ENCODE measurements around the gene FAM110C.
"Not testable (repeated sequence)": the region's sequence is repeated elsewhere in the genome, so short reads cannot be mapped to it uniquely, and the experiment has no call there.

Gene FAM110C, protein sequence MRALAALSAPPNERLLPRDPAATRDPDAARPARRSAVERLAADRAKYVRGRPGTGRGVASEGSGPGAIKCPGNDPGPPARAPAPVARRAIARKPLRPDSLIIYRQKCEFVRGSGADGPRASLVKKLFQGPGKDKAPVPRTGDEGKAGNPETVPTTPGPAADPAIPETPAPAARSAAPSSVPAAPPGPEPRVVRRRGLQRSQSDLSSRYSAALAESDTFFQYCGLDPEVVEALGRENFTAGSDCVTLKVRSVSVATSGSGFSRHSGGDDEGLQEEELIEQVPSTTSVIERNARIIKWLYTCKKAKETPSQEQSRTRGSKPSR
- 3.1 to 8.9 reads per million in 2 donors for total RNA-seq

DNA sequence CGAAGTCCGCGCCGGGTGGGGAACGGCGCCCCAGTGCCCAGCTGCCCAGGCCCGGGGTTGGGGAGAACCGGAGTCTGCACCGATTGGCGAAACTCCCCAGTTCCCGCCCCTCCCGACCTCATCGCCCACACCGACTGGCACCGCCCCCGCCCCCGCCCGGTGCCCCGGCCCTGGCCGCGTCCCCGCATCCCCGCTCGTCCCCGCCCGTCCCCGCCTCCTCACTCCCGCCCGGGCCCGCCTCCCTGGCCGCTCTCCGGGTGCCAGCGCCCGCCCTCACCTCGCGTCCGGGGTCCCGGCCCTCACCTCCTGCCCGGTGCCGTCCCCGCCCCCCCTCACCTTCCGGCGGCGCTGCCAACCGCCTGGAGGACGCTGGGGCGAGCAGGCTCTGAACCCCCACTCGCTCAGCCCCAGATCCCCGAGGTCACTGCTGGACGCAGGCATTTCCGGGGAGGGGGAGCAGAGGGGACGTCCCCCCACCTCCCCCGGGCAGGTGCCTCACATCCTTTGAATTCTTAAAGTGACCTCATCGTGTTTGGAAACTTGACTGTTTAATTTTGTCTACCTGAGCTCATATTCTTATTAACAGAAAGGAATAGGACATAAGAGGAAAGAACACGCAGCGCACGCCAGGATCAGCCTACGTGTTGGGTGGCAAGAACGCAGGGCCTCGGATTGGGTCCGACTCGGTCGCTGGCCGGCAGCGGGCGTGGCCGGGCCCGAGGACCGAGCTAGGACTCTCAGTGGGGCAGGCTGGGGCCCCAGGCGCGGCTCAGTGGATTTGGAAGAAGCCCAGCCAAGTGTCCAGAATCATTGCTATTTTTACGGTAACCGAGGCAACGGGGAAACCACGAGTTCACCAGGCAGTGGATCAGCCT lies at the start of gene FAM110C:
FAM110C (minus strand) TSS at position 35 of the 875 bp plus-strand sequence. CDS start 120 bp downstream, outside the sequence.
- DNase-seq = peak; percentile 33

DNA sequence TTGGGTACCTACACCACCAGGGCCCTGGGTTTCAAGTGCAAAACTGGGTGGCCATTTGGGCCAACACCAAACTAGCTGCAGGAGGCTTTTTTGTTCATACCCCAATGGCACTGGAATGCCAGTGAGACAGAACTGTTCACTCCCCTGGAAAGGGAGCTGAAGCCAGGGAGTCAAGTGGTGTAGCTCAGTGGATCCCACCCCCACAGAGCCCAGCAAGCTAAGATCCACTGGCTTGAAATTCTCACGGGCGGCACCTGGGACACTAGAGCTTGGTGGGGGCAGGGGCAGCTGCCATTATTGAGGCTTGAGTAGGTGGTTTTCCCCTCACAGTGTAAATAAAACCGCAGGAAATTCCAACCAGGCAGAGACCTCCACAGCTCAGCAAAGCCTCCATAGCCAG lies 46.0 kb upstream of the FAM110C start:
- DNase-seq = no peak

DNA sequence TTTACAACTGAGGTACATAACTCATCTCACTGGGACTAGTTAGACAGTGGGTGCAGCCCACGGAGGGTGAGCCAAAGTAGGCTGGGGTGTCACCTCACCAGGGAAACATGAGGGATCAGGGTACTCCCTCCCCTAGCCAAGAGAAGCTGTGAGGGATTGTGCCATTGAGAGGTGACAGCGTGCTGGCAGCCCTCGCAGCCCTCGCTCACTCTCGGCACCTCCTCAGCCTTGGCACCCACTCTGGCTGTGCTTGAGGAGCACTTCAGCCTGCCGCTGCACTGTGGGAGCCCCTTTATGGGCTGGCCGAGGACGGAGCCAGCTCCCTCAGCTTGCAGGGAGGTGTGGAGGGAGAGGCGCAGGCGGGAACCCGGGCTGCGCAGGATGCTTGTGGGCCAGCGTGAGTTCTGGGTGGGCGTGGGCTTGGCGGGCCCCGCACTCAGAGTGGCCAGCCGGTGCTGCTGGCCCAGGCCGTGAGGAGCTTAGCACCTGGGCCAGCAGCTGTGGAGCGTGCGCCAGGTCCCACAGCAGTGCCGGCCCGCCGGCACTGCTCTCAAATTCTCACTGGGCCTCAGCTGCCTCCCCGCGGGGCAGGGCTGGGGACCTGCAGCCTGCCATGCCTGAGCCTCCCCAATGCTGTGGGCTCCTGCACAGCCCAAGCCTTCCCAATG lies 44.5 kb upstream of the FAM110C start:
- DNase-seq = no peak

DNA sequence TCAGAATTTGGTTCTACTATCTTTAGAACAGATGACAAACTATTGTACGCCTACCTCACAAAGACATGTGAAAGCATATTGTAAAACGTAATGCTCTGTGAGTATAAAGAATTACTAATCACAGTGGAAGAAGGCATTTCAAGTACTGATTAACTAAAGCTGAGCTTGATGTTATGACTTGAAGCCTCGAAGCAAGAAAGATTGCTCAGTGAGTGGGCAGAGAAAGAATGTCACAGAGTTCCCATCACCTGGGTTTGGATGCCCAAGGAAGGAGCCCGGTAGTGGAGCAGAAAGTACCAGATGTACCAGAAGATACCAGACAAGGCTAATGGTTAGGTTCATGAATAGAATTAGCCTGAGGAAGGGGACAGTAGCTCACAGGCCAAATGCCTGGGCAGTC lies 39.5 kb upstream of the FAM110C start:
- no peak for DNase-seq

DNA sequence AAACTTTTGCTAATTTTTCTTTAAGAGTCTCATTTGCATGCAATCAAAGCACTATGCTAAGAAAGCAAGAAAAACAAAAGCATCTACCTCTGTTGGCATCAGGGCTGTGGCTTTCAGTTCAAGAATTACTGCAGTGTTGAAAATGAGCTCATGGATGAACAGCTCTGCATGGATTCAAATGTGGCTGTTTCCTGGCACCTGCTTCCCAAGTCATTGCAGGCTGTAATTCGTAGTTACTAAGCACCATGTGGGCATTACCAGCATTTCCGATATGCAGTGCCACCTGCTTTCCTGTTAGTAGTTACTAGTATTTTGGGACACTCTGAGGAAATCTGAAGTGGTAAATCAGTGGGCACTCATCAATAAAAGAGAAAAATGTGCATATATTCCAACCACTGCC lies 37.8 kb upstream of the FAM110C start:
- no peak for DNase-seq

DNA sequence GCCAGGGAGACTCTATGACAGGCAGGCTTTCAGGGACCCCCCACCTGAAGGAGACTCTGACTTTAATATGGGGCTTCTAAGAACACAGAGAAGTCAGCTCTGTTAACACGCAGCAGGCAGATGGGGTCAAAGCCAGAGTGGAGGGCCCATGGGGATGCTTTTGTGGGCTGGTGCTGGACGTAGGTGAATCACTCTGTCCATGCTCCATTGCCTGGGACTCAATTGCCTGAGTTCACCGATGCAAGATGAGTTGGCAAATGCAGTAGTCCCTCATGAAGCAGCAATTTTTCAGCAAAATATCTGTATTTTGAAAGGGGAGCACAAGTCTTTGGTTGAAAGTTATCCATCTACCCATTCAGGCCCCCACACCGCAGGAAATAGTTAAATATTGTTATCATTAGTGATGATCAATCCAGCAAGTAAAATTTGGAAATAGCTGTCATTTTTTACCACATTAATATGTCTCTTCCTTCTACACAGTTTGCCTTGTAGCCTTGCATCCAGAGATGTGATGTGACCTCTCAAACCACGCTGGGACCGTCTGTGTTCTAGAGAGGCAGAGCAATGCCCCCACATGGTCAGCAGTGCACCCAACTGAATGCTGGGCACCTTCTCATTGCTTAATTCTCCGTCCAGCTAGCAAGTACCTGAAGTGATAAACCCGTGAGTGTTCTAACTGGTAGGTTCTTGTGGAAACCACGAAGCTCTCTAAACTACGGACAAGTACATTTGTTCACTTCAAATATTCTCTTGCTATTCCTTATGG lies 34.8 kb upstream of the FAM110C start:
- no peak for DNase-seq

DNA sequence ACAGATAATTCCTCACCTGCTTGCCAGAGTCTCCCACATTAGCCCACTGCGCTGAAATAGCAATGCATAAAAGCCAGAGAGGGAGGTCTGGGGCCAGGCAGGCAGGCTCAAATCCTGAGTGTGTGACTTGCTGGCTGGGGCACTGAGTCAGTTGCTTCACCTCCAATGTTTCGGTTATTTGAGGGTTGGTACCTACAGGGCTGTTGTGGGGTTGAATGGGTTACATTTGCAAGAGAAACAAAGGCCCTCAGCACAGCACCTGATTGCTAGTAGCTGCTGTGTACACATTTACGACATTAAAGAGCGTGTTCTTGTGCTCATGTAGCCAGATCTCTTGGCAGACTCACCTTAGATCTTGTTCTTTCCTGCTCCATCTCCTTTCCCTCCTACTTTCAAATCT lies 34.1 kb upstream of the FAM110C start:
- DNase-seq = no peak

DNA sequence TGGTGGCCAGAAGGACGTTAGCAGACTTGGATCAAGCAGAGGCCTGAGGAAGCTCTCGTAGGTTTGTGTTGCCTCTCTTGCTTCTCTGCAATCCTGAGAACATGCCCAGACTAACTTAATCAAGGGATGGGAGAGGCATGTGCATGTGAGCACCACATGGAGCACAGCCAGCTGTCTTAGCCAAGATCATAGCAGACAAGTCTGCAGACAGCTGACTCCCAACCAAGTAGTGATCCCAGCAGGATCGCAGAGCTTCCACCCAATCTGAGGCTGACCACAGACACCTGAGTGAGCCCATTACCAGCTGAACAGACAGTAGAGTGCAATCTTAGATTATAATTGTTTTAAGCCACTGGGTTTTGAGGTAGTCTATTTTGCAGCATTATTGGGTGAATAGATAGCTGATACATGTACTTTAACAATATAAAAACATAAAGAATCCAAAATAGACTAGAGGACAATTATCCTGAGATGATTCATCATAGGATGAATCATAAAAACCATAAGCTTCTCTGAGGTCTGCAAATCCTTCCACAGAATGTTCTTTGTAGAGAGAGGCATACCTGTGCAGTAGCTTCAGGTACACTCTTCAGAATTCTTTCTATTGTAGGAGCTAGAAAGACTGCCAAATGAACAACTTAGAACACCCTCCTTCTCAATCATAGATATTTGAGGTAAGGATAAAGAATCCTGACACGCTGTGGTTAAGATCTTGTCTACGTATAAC lies 25.2 kb upstream of the FAM110C start:
- DNase-seq = no peak

DNA sequence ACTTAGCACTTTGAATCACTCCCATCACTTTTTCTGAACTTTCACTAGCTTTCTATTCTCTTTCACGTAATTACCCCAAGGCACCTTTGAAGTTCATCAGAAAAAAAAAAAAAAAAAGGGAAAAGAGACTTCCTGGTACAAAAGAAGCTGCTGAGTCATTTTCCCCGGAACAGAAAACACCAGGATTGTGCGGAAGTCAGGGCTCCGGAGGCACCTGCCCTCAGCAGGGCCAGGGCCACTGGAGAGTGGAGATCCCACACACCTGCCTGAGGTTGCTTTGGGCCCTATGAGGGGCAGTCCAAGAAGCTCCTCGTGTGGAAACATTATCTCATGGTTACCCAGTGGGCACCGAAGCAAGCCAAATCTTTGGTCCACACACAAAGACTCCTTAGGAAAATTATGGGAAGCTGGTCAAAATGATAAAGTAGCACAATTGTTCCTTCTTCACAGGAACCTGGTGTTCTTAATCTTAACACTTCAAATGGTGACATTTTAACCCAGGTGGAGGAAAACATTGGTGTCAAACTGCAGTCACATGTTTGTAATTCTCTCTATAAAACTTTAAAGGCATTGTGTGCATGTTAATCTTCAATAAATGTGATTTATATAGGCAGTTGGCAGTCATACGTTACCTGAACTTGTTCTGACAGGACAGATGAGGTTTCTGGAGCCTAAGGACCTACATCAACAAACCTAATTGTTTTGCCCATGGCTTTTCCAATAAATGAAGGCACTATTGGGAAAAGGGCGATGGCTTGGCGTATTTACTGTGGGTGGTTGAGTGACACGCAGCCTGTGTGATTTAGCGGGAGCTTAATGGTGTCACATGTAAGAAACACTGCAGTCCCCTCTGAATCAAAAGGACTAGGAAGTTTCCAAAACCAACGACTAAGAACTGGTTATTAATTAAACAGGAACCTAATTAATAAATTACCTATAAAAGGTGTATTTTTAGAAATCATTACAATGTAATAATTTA lies 23.4 kb upstream of the FAM110C start:
- no peak for DNase-seq

DNA sequence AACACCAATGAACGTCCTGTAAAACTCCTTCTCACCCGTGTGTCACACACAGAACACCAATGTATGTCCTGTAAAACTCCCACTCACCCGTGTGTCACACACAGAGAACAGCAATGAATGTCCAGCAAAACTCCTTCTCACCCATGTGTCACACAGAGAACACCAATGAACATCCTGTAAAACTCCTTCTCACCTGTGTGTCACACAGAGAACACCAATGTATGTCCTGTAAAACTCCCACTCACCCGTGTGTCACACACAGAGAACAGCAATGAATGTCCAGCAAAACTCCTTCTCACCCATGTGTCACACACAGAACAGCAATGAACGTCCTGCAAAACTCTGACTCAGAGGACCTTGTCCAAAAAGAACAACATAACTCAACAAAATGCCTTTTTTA lies 22.3 kb upstream of the FAM110C start:
- DNase-seq = not testable (repeated sequence)

DNA sequence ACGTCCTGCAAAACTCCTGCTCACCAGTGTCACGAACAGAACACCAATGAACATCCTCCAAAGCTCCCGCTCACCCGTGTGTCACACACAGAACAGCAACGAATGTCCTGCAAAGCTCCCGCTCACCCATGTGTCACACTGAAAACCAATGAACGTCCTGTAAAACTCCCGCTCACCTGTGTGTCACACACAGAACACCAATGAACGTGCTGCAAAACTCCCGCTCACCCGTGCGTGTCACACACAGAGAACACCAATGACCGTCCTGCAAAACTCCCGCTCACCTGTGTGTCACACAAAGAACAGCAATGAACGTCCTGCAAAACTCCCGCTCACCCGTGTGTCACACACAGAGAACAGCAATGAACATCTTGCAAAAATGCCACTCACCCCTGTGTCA lies 20.5 kb upstream of the FAM110C start:
- DNase-seq = no peak

DNA sequence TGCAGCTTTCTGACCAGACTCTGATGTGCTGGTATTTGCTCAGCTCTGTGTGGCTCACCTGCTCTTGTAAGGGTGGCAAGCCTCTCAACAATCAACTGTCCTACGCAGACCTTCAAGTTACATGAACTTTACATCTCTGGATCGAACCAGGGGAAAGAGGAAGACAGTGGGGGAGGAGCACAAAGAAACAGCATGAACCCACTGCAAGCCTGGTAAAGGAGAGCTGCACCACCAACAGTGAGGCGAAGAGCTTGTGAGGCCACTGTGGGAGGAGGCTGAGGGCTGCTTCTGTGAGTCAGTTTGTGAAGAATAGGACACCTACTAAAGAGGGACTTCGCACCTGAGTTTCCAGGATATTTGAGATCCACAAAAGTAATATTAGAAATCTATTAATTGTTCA lies 18.8 kb upstream of the FAM110C start:
- DNase-seq = no peak

DNA sequence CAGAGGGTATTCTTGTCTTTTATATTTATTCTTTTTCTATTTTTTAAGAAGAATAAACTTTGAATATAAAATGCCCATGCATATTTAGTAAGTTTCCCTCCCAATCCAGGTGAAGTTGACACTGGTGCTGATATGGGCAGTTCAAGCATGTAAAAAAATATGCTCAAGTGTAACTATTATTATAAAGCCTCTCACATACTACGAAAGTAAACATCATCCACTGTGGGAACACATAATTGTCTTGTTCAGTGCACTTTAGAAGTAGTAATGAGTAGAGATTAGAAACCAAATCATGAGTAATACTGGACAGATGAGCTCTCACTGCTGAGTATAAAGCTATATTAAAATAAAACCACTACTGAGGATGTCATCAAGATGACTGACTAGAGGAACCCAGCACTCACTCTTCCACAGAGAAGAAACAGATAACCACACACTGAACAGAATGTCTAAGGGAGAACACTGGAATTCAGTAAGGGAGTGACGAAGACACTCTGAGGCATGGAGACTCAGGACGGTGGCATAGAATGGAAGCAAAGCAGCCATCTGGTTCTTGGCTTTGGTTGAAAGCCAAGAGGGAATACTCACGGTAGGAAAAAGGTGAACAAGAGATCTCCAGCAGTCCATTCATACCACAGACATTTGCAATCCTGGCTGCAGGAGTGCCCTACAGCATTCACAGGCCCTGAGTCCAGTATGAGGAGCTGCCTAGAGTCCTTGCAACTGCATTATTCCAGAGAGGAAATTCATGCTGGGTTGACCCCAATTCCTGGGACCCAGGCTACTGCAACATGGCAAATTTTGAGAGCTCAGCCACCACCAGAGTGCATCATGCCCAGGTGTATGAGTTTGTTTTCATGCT lies 9.5 kb upstream of the FAM110C start:
- no peak for DNase-seq

DNA sequence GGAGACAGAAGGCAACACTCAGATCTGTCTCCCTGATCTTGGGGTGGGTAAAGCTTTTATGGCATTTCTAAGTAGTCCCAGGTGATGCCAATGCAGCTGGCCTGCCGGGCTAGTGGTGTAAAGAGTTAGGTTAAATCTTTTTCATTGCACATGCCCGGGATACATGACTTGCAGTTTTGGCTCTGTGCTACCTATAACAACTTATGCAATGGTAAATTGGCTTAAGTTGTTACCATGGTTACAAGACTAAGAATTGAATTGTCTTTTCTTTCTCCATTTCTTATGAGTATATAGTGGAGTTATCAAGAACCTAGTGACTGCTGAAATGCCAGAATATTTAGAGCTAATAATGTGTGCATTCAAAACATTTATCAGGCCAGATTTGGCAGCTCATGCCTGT lies 5.3 kb upstream of the FAM110C start:
- no peak for DNase-seq

DNA sequence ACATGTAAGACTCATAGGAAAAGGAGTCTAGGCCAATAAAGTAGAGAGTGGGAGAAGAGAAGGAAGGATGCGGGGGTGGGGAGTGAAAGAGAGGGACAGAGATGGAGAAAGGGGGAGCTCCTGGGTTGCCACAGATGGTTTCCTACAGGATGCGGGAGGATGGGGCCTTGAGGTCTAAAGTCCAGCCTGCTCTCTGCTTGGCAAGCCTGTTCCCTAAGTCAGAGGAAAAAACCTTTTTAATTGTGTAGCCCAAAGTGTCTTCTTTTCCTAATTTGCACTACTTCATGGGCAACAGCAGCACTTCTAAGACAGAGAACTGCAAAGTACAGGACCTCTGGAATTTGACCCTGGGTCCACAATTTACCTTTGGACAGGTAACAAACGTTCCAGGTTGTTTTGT lies 1.4 kb upstream of the FAM110C start:
- DNase-seq = no peak

DNA sequence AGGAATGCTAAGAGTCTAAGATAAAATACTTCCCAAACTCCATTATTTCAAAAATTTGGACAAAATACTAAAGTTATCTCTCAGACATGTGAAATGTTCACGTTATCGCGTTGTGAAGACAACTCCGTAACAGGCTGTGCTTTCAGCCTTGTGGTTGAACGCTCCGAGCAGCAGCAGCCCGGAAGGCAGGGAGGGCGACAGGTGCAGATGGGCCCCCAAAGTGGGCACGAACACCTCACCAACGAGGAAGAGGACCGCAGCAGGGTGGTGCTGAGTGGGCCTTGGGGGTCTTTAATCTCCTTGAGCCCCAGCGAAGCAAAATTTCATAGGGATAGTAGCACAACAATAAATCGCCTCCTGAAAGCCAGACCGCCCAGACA lies 1.0 kb upstream of the FAM110C start:
- no peak for DNase-seq

DNA sequence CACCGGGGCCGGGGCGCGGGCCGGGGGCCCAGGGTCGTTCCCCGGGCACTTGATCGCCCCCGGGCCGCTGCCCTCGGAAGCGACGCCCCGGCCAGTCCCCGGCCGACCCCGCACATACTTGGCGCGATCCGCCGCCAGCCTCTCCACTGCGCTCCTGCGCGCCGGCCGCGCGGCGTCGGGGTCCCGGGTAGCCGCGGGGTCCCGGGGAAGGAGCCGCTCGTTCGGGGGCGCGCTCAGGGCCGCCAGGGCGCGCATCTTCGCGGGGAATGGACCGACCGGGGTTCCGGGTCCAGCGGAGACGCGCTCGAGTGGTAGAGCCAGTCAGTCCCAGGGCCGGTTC lies 204 bp downstream of the FAM110C start:
- peak; percentile 15 for DNase-seq

DNA sequence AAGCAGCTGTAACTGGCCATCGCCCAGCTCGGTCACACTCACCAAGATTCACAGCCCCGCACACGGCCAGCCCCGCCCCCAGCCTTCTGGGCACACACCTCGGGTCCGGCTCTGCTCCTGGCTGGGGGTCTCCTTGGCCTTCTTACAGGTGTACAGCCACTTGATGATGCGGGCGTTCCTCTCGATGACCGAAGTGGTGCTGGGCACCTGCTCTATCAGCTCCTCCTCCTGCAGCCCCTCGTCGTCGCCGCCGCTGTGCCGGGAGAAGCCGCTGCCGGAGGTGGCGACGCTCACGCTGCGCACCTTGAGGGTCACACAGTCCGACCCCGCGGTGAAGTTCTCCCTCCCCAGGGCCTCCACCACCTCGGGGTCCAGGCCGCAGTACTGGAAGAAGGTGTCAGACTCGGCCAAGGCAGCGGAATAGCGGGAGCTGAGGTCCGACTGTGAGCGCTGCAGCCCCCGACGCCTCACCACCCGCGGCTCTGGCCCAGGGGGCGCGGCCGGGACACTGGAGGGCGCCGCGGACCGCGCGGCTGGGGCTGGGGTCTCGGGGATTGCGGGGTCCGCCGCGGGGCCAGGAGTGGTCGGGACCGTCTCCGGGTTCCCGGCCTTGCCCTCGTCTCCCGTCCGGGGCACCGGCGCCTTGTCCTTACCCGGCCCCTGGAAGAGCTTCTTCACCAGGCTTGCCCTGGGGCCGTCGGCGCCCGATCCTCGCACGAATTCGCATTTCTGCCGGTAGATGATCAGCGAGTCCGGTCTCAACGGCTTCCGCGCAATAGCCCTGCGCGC lies 769 bp downstream of the FAM110C start:
- DNase-seq = no peak

DNA sequence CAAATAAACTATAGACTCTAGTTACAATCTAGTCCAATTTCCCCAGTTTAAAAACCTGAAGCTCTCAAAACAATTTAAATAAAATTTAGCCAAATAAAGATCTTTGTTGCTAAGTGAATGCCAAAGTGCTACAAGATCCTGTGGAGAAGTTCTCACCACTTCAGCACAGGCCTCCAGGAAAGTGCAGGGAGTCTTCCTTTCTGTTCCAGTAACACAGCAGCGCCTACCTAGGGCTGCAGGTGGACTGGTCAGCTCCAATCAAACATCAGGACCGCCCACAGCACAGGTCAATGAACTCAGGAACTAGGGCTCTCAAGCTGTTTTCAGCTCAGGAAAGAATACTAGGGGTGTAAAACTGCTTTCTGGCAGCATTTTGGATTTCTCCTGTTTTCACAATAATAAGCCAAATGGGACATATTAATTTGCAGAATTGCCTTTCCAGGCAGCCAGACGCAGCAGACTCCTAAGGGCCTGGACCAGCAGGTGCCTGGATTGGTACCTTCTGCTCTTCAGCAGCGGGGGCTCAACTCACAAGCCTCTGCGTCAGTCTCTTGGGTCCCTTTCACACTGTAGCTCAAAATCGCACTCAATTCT lies 1.5 kb downstream of the FAM110C start:
- DNase-seq = no peak
